ENCODE measurements around the gene A4GALT. TPM values are rescaled to one million over a fixed set of nuclear protein-coding genes. Genes with fewer than 3 reads are reported as not detected.

A4GALT gene
- total and polyA plus RNA-seq, 8 donors = 2.7 to 13.2 (median 4.7) TPM

DNA sequence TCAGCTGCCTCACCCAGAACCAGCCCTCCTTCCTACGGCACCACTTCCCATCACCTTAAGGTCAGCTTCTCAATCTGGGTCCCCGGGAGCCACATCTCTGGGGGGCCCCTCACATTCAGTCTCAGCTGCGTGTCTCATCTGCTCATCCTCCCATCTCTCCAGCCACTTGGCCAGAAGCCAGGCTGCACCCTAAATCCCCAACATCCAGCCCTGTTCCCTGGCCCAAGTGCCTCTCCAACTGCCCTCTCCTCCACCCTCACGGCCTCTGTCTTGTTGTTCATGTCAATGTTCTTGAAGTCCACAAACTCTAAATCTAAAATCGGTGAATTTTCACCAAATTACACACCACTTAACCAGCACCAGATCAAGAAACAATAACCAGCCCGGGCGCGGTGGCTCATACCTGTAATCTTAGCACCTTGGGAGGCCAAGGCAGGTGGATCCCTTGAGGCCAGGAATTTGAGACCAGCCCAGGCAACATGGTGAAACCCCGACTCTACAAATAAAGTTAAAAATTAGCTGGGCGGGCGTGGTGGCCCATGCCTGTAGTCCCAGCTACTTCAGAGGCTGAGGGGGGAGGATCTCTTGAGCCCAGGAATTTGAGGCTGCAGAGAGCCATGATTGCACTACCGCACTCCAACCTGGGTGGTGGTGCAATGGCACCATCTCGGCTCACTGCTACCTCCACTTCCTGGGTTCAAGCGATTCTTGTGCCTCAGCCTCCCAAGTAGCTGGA lies 33.7 kb downstream of the A4GALT start:
- intact Hi-C loops (cut with DNase I) = no loop called here
- 89 to 92% methylated on average over 14 of the region's 14 CpGs for WGBS, 2 donors
- no peak overlapping the region for H3K4me3 ChIP-seq
- H3K27me3 ChIP-seq = no peaks in the 10 kb centered on the region
- H3K9me3 ChIP-seq = no peaks in the 10 kb centered on the region
- no peaks in the 10 kb centered on the region for H3K36me3 ChIP-seq
- H3K4me1 ChIP-seq = peaks cover 3 to 12% (median 7%) of the 10 kb centered on the region in 3 donors
- FAIRE-seq = no peak
- peak overlapping the region in 1 of 4 donors; percentile 89 for H3K27ac ChIP-seq
- ATAC-seq = no peak
- DNase-seq = no peak
- TF ChIP-seq, protein P1, sequence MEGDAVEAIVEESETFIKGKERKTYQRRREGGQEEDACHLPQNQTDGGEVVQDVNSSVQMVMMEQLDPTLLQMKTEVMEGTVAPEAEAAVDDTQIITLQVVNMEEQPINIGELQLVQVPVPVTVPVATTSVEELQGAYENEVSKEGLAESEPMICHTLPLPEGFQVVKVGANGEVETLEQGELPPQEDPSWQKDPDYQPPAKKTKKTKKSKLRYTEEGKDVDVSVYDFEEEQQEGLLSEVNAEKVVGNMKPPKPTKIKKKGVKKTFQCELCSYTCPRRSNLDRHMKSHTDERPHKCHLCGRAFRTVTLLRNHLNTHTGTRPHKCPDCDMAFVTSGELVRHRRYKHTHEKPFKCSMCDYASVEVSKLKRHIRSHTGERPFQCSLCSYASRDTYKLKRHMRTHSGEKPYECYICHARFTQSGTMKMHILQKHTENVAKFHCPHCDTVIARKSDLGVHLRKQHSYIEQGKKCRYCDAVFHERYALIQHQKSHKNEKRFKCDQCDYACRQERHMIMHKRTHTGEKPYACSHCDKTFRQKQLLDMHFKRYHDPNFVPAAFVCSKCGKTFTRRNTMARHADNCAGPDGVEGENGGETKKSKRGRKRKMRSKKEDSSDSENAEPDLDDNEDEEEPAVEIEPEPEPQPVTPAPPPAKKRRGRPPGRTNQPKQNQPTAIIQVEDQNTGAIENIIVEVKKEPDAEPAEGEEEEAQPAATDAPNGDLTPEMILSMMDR (IDR thresholded peaks at IDR 0.05) = no peak

- FAIRE-seq (no peak), DNase-seq (no peak), ATAC-seq (no peak)
- H3K27ac ChIP-seq = peak overlapping the region in 1 of 4 donors; percentile 10
- TF ChIP-seq, protein P1 (IDR thresholded peaks at IDR 0.05) = no peak
- no peaks in the 10 kb centered on the region for H3K36me3 ChIP-seq
- intact Hi-C loops (cut with DNase I) = no loop called here
- H3K4me3 ChIP-seq = no peak overlapping the region
- no peaks in the 10 kb centered on the region for H3K9me3 ChIP-seq
- 69 to 72% methylated on average over 5 of the region's 5 CpGs for WGBS, 2 donors
- H3K4me1 ChIP-seq = peaks cover 3 to 12% (median 7%) of the 10 kb centered on the region in 3 donors
- no peaks in the 10 kb centered on the region for H3K27me3 ChIP-seq
Measured at GRCh38 chr22:42685941-42686653, 34.6 kb downstream of the A4GALT start.

GRCh38 chr22:42684462-42685195 lies 36.0 kb downstream of the A4GALT start:
- ATAC-seq (no peak), DNase-seq (no peak), FAIRE-seq (no peak)
- Histone ChIP-seq H3K27me3 (no peaks in the 10 kb centered on the region), H3K27ac (no peak overlapping the region), H3K36me3 (no peaks in the 10 kb centered on the region), H3K4me1 (peaks cover 3 to 12% (median 7%) of the 10 kb centered on the region in 3 donors), H3K4me3 (no peak overlapping the region), H3K9me3 (no peaks in the 10 kb centered on the region)
- 67 to 83% methylated on average over 11 of the region's 11 CpGs for WGBS, 2 donors
- intact Hi-C loops (cut with DNase I) = no loop called here
- TF ChIP-seq, protein P1 (IDR thresholded peaks at IDR 0.05) = no peak

GRCh38 chr22:42683578-42684283 lies 36.9 kb downstream of the A4GALT start:
- Histone ChIP-seq H3K9me3 (no peaks in the 10 kb centered on the region), H3K4me3 (no peak overlapping the region), H3K4me1 (peaks cover 3 to 11% (median 7%) of the 10 kb centered on the region in 3 donors), H3K27me3 (no peaks in the 10 kb centered on the region), H3K27ac (no peak overlapping the region), H3K36me3 (no peaks in the 10 kb centered on the region)
- ATAC-seq = peak in 1 of 4 donors; percentile 10
- intact Hi-C loops (cut with DNase I) = no loop called here
- TF ChIP-seq, protein P1 (IDR thresholded peaks at IDR 0.05) = no peak
- WGBS, 2 donors = 70 to 75% methylated on average over 8 of the region's 8 CpGs
- no peak for DNase-seq
- no peak for FAIRE-seq

Measured in pancreas (tissue), 10 donors.